H1 (cell line): ENCODE measurements around the gene MPPED1. TPM values are rescaled to one million over a fixed set of nuclear protein-coding genes. Genes with fewer than 3 reads are reported as not detected.

Experiments used
- CTCF ChIA-PET: fragments of 300-600 bp; sonication (Branson Sonifier 250); formaldehyde crosslinking; loops from one replicate; lab custom pipeline; 2021; ENCODE audit not compliant: partially characterized antibody; lab: Charles Lee
- POLR2A ChIA-PET: fragments of 300-600 bp; sonication (Branson Sonifier 250); formaldehyde crosslinking; loops from one replicate; lab custom pipeline; 2021; ENCODE audit warnings: inconsistent platforms; ENCODE audit not compliant: partially characterized antibody; lab: Charles Lee
- DNase-seq, 2 experiments: peaks; one replicate each; pipeline versions ENCODE4 v3.0.0 to v3.0.0-alpha.2; 2010 to 2022; ENCODE audit warnings: low spot score in 2 of 2, low read depth in 1 of 2, mixed read lengths in 1 of 2
- FAIRE-seq: peaks from 2 replicates; lab custom pipeline; 2011; peaks lifted over from hg19 to GRCh38; lab: Jason Lieb, UNC
- H2AFZ ChIP-seq: 2 replicates; pipeline ENCODE4 v1.8.1; 2012; ENCODE audit warnings: low read length, inconsistent platforms
- H2AK5ac ChIP-seq: 2 replicates; pipeline ENCODE4 v1.6.1; 2013; ENCODE audit warnings: low read depth, low read length
- H2BK120ac ChIP-seq: replicated peaks from 2 replicates; pipeline ENCODE3; 2013; ENCODE audit warnings: low read depth, low read length, inconsistent platforms
- H2BK12ac ChIP-seq: 2 replicates; pipeline ENCODE4 v1.6.1; 2013; ENCODE audit warnings: low read depth, low read length
- H2BK15ac ChIP-seq: 2 replicates; pipeline ENCODE4 v1.6.1; 2013; ENCODE audit warnings: low read length
- H2BK20ac ChIP-seq: 2 replicates; pipeline ENCODE4 v1.6.1; 2013; ENCODE audit warnings: low read length
- H2BK5ac ChIP-seq: 2 replicates; pipeline ENCODE4 v1.6.1; 2013; ENCODE audit warnings: low read depth, low read length
- H3K14ac ChIP-seq: 2 replicates; pipeline ENCODE4 v1.6.1; 2013; ENCODE audit warnings: inconsistent platforms; ENCODE audit not compliant: insufficient read length
- H3K18ac ChIP-seq: 2 replicates; pipeline ENCODE4 v1.6.1; 2013; ENCODE audit warnings: low read length; ENCODE audit errors: extremely low read depth
- H3K23ac ChIP-seq: 2 replicates; pipeline ENCODE4 v1.6.1; 2013; ENCODE audit warnings: inconsistent platforms; ENCODE audit not compliant: insufficient read length
- H3K23me2 ChIP-seq: 2 replicates; pipeline ENCODE4 v1.6.1; 2013; ENCODE audit warnings: low read depth, low read length
- H3K27ac ChIP-seq: 2 replicates; pipeline ENCODE4 v1.6.1; 2011; ENCODE audit warnings: low read depth, low read length, inconsistent platforms
- H3K27me3 ChIP-seq, 4 experiments: replicated peaks in 1 of 4; 1 replicate in 1 of 4; 2 replicates in 3 of 4; pipeline versions ENCODE4 v1.6.1 to v1.8.1; 2011 to 2013; ENCODE audit warnings: low read length in 3 of 4, mild to moderate bottlenecking in 3 of 4, inconsistent platforms in 2 of 4, mixed read lengths in 2 of 4, moderate library complexity in 1 of 4; ENCODE audit not compliant: control insufficient read depth in 3 of 4, insufficient read depth in 3 of 4; ENCODE audit errors: extremely low read depth in 1 of 4
- H3K36me3 ChIP-seq, 4 experiments: 2 replicates each; pipeline versions ENCODE4 v1.6.1 to v1.8.1; 2011 to 2013; ENCODE audit warnings: mild to moderate bottlenecking in 4 of 4, low read length in 3 of 4, moderate library complexity in 2 of 4, control low read depth in 1 of 4, inconsistent platforms in 1 of 4; ENCODE audit not compliant: insufficient read depth in 4 of 4, control insufficient read depth in 2 of 4
- H3K4ac ChIP-seq: replicated peaks from 2 replicates; pipeline ENCODE3; 2013; ENCODE audit warnings: low read length, low read depth, mixed read lengths, inconsistent platforms; ENCODE audit not compliant: insufficient read length
- H3K4me1 ChIP-seq, 4 experiments: replicated peaks in 1 of 4; 1 replicate in 1 of 4; 2 replicates in 3 of 4; pipeline versions ENCODE4 v1.6.1 to v1.8.1; 2011 to 2013; ENCODE audit warnings: low read length in 3 of 4, inconsistent platforms in 2 of 4, mixed read lengths in 1 of 4; ENCODE audit not compliant: insufficient read depth in 4 of 4, control insufficient read depth in 3 of 4
- H3K4me2 ChIP-seq, 2 experiments: 2 replicates each; pipeline versions ENCODE4 v1.6.1 to v1.8.1; 2011 to 2013; ENCODE audit warnings: low read depth in 2 of 2, low read length in 2 of 2, control low read depth in 1 of 2, inconsistent platforms in 1 of 2, mild to moderate bottlenecking in 1 of 2; ENCODE audit not compliant: insufficient read depth in 1 of 2
- H3K4me3 ChIP-seq, 4 experiments: fragments of 200-600, 300-600 bp in 1 of 4; sonication (generic), shearing (Covaris generic), sonication (Bioruptor Twin) in 1 of 4; 2 replicates each; pipeline versions ENCODE4 v1.5.1 to v1.8.1; 2011 to 2016; ENCODE audit warnings: low read length in 4 of 4, low read depth in 3 of 4, control low read depth in 2 of 4, inconsistent platforms in 2 of 4, mild to moderate bottlenecking in 2 of 4, mixed read lengths in 1 of 4, moderate library complexity in 1 of 4; ENCODE audit not compliant: insufficient read depth in 2 of 4; ENCODE audit errors: extremely low read depth in 1 of 4
- H3K56ac ChIP-seq: replicated peaks from 2 replicates; pipeline ENCODE3; 2013; ENCODE audit warnings: low read depth, mild to moderate bottlenecking, mixed read lengths, low read length, inconsistent platforms; ENCODE audit not compliant: insufficient read length
- H3K79me1 ChIP-seq: 2 replicates; pipeline ENCODE4 v1.6.1; 2013; ENCODE audit warnings: low read depth, low read length, control low read depth
- H3K79me2 ChIP-seq, 2 experiments: 2 replicates each; pipeline versions ENCODE4 v1.6.1 to v1.8.1; 2012 to 2013; ENCODE audit warnings: low read length in 2 of 2, mild to moderate bottlenecking in 2 of 2, inconsistent platforms in 1 of 2; ENCODE audit not compliant: insufficient read depth in 2 of 2, control insufficient read depth in 1 of 2
- H3K9ac ChIP-seq, 4 experiments: replicated peaks in 1 of 4; 1 replicate in 1 of 4; 2 replicates in 3 of 4; pipeline versions ENCODE4 v1.6.1 to v1.8.1; 2011 to 2013; ENCODE audit warnings: low read depth in 3 of 4, low read length in 3 of 4, control low read depth in 2 of 4, mild to moderate bottlenecking in 2 of 4, moderate library complexity in 2 of 4, inconsistent platforms in 1 of 4; ENCODE audit errors: extremely low read depth in 1 of 4
- H3K9me3 ChIP-seq, 2 experiments: 2 replicates each; pipeline versions ENCODE4 v1.6.1 to v1.8.1; 2012 to 2013; ENCODE audit warnings: mild to moderate bottlenecking in 2 of 2, moderate library complexity in 2 of 2, control low read depth in 1 of 2, inconsistent platforms in 1 of 2, low read depth in 1 of 2, low read length in 1 of 2, mixed read lengths in 1 of 2; ENCODE audit not compliant: insufficient read depth in 2 of 2
- H4K20me1 ChIP-seq, 2 experiments: replicated peaks in 1 of 2; 2 replicates each; pipeline versions ENCODE3 to v1.8.1; 2011 to 2013; ENCODE audit warnings: inconsistent platforms in 2 of 2, low read length in 2 of 2, mild to moderate bottlenecking in 1 of 2; ENCODE audit not compliant: insufficient read depth in 2 of 2, control insufficient read depth in 1 of 2
- H4K5ac ChIP-seq: 2 replicates; pipeline ENCODE4 v1.6.1; 2013; ENCODE audit warnings: low read length, low read depth, mixed read lengths, inconsistent platforms; ENCODE audit not compliant: insufficient read length
- H4K8ac ChIP-seq: 2 replicates; pipeline ENCODE4 v1.8.0; 2013; ENCODE audit warnings: mild to moderate bottlenecking, moderate library complexity, low read length, inconsistent platforms; ENCODE audit not compliant: insufficient read depth; ENCODE audit errors: extremely low read depth
- H4K91ac ChIP-seq: replicated peaks from 2 replicates; pipeline ENCODE3; 2013; ENCODE audit warnings: low read length, mixed read lengths, inconsistent platforms; ENCODE audit not compliant: insufficient read length
- TAF7 ChIP-seq: optimal IDR thresholded peaks from 2 replicates; pipeline ENCODE3; 2011; ENCODE audit warnings: low read depth, mild to moderate bottlenecking, inconsistent platforms, low read length, moderate library complexity, borderline replicate concordance
- WGBS, 2 experiments: shearing (Covaris generic) in 1 of 2; methylation state at CpG; one replicate each; pipeline versions ENCODE4 v1.1.6 to v1.1.7; 2013 to 2015; ENCODE audit warnings: low lambda C conversion rate in 2 of 2, mixed read lengths in 2 of 2, inconsistent platforms in 1 of 2, low coverage in 1 of 2, missing lambda C conversion rate in 1 of 2; ENCODE audit not compliant: insufficient replicate concordance in 2 of 2, insufficient coverage in 1 of 2, insufficient read length in 1 of 2; ENCODE audit errors: extremely low coverage in 1 of 2, missing lambda C conversion rate in 1 of 2; 5-methylcytosine and 5-hydroxymethylcytosine counted together
- polyA plus RNA-seq, 7 experiments: library from polyadenylated mRNA; depleted of rRNA in 3 of 7; stranded (reverse) in 5 of 7; unstranded in 2 of 7; fragments of >200 nt in 5 of 7; fragments of 200-250 nt in 2 of 7; gene quantifications; 1 replicate in 5 of 7; 2 replicates in 1 of 7; 4 replicates in 1 of 7; pipeline versions ENCODE4 v1.2.1 to v1.2.3, GENCODE V29; 2011 to 2013; ENCODE audit warnings: missing spikeins in 2 of 7, mixed read lengths in 2 of 7
- total RNA-seq: library from RNA; stranded (reverse); fragmentation: NEBNext Ultra II Directional; extraction: Animal tissue kit (Norgen Biotek cat#: 25700); gene quantifications from 2 replicates; pipeline ENCODE4 v1.2.1, GENCODE V29; 2021

Gene MPPED1
- total and polyA plus RNA-seq, 2 of the 8 experiments (the other 6 are each of a cell fraction or from before 2014, with no cell fraction given), result 0.29 to 0.37 TPM

DNA sequence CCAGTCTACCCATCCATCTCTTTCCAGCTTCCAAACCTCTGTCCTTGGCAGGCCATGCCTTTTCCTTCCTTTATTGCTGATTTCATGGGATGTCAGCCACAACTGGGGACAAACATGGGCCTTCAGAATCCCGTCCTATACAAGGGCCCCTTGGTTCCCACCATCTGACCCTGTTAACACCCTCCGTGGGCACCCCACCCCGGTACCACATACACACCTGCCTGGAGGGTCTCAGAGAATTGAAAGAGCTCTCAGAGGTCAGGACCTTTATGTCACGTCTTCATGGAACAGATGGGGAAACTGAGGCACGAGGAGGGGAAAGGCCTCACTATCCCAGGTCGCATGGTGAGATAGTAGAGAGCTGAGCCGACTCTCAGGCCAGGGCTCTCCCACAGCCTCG lies 53.0 kb downstream of the MPPED1 start:
- no peak overlapping the region for H2BK120ac ChIP-seq
- no peaks in the 10 kb centered on the region for H3K79me2 ChIP-seq
- peaks cover 0 to 9% (median 0%) of the 10 kb centered on the region in 4 experiments; a peak in 1 of 7 replicates for H3K27me3 ChIP-seq
- no peak overlapping the region for H2BK15ac ChIP-seq
- H2BK5ac ChIP-seq, result no peak overlapping the region
- H3K18ac ChIP-seq, result no peak overlapping the region
- peaks cover 3 to 4% of the 10 kb centered on the region in 2 experiments; a peak in 2 of 4 replicates for H3K9me3 ChIP-seq
- H2AK5ac ChIP-seq, result no peak overlapping the region
- H3K4ac ChIP-seq, result no peak overlapping the region
- no peaks in the 10 kb centered on the region; the same call in 1 of the 2 replicates for H3K23me2 ChIP-seq
- FAIRE-seq (no peak), DNase-seq (no peak)
- H3K23ac ChIP-seq, result no peak overlapping the region
- no peak overlapping the region for H3K9ac ChIP-seq
- no peaks in the 10 kb centered on the region for H3K79me1 ChIP-seq
- no peak overlapping the region for H3K4me2 ChIP-seq
- TF ChIP-seq TAF7, result no peak
- no peak overlapping the region for H3K56ac ChIP-seq
- H3K14ac ChIP-seq, result no peak overlapping the region
- no peak overlapping the region for H3K4me3 ChIP-seq
- H2BK20ac ChIP-seq, result no peak overlapping the region
- CTCF ChIA-PET, result interaction anchor here (0.7 kb wide), 1 partner anchor 17 kb away, joined by 3 read pairs; no protein-coding TSS in a partner anchor
- POLR2A ChIA-PET, result no interaction called here
- no peaks in the 10 kb centered on the region for H3K36me3 ChIP-seq
- H3K4me1 ChIP-seq, result no peaks in the 10 kb centered on the region
- no peak overlapping the region for H2AFZ ChIP-seq
- H3K27ac ChIP-seq, result no peak overlapping the region
- 90% methylated on average over 8 of the region's 8 CpGs; no CpG with 5 or more reads in 1 of the 2 experiments for WGBS, 2 experiments
- no peak overlapping the region for H2BK12ac ChIP-seq
- H4K91ac ChIP-seq, result no peak overlapping the region
- no peaks in the 10 kb centered on the region for H4K20me1 ChIP-seq
- H4K5ac ChIP-seq, result no peak overlapping the region
- no peak overlapping the region for H4K8ac ChIP-seq
